Superior temporal gyrus (tissue), 1 donor: ENCODE results near the gene SSRP1.
"Not testable (repeated sequence)": the region's sequence is repeated elsewhere in the genome, so short reads cannot be mapped to it uniquely, and the experiment has no call there.

Source experiments
- DNase-seq: peaks from one replicate; pipeline ENCODE4 v3.0.0-alpha.2; 2016; ENCODE audit errors: extremely low spot score

The SSRP1 gene

GRCh38 chr11:57301711-57302423, 33.8 kb downstream of the SSRP1 start:
- DNase-seq = no peak

DNA sequence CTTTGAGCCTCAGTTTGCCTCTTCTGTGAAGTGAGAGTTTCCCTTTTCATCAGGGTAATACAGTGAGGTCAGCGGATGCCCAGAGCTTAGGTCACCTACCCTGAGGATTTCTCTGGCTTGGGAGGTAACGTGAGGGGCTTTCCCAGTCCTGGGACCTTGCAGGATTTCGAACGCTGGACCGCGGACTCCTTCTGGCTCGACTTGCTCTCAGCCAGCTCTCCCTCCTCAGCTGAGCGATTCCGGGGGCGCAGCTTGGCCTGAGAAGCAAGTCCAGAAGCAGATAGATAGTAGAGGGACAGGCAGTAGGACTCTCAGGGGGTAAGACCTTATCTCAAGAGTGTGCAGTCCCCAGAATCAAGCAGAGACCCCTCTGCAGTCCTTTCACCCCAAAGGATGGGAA, 34.9 kb downstream of the SSRP1 start:
- DNase-seq = no peak

GRCh38 chr11:57299150-57299737, 36.4 kb downstream of the SSRP1 start:
- DNase-seq = no peak

DNA sequence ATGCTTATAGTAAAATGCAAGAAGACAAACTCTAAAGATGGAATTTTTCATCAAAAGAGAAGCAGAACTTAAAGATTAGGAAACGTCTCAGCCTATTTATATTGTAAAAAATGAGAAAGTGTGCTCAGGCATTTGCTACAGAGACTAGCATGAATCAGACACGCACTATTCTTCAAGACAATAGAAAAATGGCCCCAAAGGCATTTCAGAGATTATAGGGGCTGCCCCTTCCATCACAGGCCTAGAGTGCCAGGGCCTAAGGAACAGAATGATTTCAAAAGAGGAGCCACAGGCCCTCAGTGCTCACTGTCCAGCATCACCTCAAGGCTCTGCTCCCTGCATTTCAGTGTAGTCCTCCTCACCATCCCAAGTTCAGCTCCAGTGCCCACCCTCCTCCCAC, 38.5 kb downstream of the SSRP1 start:
- DNase-seq = no peak

DNA sequence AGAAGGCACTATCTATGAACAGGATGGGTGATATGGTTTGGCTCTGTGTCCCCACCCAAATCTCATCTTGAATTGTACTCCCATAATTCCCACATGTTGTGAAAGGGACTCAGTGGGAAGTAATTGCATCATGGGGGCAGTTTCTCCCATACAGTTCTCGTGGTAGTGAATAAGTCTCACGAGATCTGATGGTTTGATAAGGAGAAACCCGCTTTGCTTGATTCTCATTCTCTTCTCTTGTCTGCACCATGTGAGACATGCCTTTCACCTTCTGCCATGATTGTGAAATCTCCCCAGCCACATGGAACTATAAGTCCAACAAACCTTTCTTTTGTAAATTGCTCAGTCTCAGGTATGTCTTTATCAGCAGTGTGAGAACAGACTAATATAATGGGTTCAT, 39.5 kb downstream of the SSRP1 start:
- DNase-seq = not testable (repeated sequence)

DNA sequence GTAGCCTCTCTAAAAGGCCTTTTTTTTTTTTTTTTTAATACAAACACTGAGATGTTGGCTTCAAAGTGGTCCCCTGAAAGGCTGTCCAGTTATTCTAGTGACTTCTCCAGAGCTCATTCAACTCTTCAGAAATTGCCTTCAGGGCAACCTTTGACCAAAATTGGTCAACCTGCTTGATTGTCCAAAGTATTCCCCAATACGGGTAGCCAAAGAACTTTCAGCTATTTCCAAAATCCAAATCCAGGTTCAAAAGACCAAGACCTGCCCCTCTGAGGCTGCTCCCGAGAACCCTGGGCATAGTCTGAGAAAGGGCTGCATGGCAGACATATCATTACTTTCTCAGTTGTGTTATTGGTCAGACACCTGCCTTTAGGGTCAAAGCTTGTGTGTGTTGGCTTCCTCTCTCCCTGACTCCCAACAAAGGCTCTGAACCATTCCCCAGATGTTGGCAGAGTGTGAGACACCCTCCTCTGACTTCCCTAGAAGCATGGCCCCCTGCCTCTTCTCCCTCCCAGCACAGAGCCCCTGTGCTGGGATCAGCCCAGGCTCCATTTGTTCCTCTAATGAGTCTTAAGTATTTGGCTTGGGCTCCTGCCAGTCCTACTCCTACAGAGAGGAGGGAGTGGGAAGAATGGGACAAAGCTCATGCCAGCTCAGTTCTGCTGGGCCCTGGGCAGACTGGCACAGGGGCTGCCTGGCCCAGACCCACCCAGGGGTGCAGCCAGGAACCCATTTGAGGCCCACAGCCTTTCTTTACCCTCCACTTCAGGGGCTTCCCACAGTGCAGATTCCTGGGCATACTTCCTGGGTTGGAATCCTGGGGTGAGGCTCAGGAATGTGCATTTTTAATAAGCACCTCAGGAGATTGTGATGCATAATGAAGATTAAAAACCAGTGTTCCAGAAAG, 41.2 kb downstream of the SSRP1 start:
- DNase-seq = peak; percentile 26

GRCh38 chr11:57290288-57290687, 45.4 kb downstream of the SSRP1 start:
- DNase-seq = no peak

- DNase-seq = no peak
Observed at GRCh38 chr11:57288771-57289579, 46.7 kb downstream of the SSRP1 start.

- no peak for DNase-seq
Observed at GRCh38 chr11:57287884-57288283, 47.8 kb downstream of the SSRP1 start.

GRCh38 chr11:57283231-57283990, 52.3 kb downstream of the SSRP1 start:
- DNase-seq = no peak

DNA sequence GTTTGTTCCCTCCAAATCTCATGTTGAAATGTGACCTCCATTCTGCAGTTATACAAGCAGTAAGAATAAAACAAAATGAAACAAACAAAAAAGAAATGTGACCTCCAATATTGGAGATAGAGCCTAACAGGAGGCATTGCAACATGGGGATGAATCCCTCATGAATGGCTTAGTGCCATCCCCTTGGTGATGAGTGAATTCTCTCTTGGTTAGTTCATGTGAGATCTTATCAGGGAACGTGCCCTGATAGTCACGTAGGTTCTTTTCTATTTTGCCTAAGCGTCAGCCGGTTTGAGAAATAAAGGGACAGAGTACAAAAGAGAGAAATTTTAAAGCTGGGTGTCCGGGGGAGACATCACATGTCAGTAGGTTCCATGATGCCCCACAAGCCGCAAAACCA, 54.1 kb downstream of the SSRP1 start:
- not testable (repeated sequence) for DNase-seq

- DNase-seq = no peak
Observed at GRCh38 chr11:57279116-57279515, 56.6 kb downstream of the SSRP1 start.

DNA sequence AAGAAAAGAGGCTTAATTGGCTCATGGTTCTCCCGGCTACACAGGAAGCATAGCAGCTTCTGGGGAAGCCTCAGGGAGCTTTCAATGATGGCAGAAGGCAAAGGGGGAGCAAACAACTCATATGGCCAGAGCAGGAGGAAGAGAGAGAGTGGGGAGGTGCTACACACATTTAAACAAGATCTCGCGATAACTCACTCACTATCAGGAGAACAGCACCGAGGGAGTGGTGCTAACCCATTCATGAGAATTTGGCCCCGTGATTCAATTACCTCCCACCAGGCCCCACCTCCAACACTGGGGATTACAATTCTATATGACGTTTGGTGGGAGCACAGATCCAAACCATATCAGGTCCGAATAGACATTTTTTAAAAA, 57.0 kb downstream of the SSRP1 start:
- no peak for DNase-seq

DNA sequence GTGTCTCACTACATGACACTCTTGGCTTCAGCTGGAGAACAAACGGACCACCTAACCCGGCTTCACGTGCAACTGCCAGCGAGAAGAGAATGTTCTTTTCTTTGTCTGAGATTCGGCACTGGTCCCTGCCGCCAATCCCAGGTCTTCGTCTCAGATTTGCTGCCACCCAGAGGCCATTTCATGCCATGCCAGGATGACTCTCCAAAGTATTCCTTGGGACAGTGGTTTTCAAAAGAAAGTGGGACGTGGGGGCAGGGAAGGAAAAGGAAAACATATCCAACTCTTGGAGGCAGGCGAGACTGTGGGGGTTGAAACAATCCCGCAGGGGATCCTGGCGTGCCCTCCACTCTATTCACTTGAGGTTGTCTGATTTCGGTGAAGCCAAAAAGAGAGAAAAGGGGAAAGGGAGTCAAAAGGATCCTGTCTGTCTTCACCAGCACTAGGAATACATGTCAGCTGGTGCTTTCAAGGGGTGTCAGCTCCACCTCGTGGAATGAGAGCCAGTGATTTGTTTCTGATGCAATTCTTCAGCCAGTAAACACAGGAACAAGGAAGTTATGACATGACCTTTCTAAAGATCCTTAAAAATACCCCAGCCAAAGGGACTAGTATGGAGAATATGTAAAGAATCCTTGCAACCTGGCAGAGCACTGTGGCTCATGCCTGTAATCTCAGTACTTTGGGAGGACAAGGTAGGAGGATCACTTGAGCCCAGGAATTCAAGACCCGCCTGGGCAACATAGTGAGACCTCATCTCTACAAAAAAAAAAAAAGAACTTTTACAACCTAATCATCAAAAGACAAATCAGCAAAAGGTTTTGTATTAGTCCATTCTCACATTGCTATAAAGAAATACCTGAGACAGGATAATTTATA, 57.6 kb downstream of the SSRP1 start:
- DNase-seq = peak; percentile 74

DNA sequence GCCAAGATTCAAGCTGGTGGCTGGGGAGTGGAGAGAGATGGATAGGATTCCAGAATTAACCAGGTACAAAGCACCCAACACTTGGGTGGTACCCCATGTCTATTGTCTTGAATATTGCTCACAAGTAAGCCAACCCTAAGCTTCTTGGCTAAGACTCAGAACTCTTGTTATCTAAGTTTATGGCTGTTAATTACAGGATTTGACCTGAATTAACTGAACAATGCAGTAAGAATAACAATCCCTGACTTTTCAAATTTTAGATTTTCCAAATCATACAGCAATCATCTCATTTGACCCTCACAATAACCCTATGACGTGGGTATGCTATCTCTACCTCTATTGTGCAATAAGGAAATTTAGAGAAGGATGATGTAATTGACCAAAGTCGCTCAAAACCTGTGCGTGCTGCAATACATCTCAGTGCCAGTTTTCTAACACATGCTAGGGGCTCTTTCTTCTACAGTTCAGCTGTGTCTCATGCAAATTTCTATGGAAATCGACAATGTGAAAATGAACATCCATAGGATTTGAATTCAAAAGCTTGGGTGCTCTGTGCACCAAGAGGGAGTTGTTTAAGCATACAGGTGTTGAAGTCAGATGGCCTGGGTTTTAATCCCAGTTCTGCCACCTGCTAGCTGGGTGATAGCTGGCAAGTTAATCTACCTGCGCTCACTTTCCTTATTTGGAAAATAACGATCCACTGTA, 58.6 kb downstream of the SSRP1 start:
- no peak for DNase-seq

DNA sequence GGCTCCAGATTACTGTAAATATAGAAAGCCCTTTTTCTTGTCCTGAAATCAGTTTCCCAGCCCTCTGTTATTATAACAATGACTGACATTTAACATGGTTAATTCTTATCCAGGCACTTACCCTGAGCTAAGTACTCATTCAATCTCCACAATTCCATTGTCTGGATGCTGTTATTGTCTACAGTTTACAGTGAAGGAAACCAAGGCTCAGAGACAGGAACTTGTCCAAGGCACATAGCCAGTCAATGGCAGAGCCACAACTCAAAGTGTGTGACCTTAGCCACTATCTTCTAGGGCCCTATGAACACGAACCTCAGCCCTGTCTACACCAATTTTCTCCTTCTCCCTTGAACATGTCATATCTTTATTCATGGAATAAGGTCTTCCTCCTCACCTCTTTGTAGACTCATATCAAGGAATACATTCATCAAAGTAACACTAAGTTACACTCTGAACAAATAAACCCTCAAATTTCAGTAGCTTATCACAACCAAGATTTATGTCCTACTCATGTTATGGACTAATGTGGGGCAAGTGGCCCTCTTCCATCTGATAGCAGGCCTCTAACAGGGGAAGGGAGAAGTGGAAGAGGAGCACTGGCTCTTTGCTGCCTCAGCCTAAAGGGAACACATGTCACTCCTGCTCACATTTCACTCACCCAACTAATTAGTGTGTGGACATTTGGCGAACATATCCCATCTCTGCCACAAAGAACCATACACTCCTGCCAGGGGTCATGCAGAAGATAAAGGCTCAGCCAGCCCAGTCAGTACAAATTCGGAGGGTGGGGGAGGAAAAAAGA, 59.3 kb downstream of the SSRP1 start:
- DNase-seq = no peak
